HG03342 (cell line): Measurements from ENCODE around the gene GDF11.
A peak's percentile ranks its signal among the peaks of the same experiment; 100 is the strongest.

Experiments used
- ATAC-seq: cut with Tn5 transposase; IDR thresholded peaks from one replicate; pipeline ENCODE4 v1.9.1; 2021; ENCODE audit warnings: mild to moderate bottlenecking, moderate library complexity; ENCODE audit not compliant: unreplicated experiment

GDF11 gene

GRCh38 chr12:55722948-55723347 lies 20.0 kb upstream of the GDF11 start:
- ATAC-seq = no peak

- ATAC-seq = no peak
Measured at GRCh38 chr12:55723516-55724225, 19.3 kb upstream of the GDF11 start.

GRCh38 chr12:55724226-55724939 lies 18.5 kb upstream of the GDF11 start:
- peak; percentile 32 for ATAC-seq

- ATAC-seq = no peak
Measured at GRCh38 chr12:55724940-55725309, 18.0 kb upstream of the GDF11 start.

- ATAC-seq = no peak
Measured at GRCh38 chr12:55725556-55725955, 17.4 kb upstream of the GDF11 start.

- ATAC-seq = no peak
Measured at GRCh38 chr12:55726971-55727370, 16.0 kb upstream of the GDF11 start.

GRCh38 chr12:55727643-55728185 lies 15.2 kb upstream of the GDF11 start:
- ATAC-seq = no peak

GRCh38 chr12:55728186-55728938 lies 14.6 kb upstream of the GDF11 start:
- ATAC-seq = peak; percentile 17

- ATAC-seq = peak; percentile 63
Measured at GRCh38 chr12:55728939-55729818, 13.7 kb upstream of the GDF11 start, which contains the start of gene CD63. Gene CD63 (minus strand): TSS chr12:55729009. CDS start chr12:55728341, 668 bp downstream.

GRCh38 chr12:55729819-55730818 lies 12.8 kb upstream of the GDF11 start:
- ATAC-seq = peak; percentile 38

GRCh38 chr12:55732288-55732687 lies 10.6 kb upstream of the GDF11 start:
- ATAC-seq = no peak

- no peak for ATAC-seq
Measured at GRCh38 chr12:55733021-55733555, 9.8 kb upstream of the GDF11 start.

GRCh38 chr12:55733858-55734257 lies 9.1 kb upstream of the GDF11 start:
- ATAC-seq = no peak

GRCh38 chr12:55734595-55734994 lies 8.3 kb upstream of the GDF11 start:
- no peak for ATAC-seq

GRCh38 chr12:55736076-55736475 lies 6.8 kb upstream of the GDF11 start:
- ATAC-seq = no peak

- ATAC-seq = peak; percentile 37
Measured at GRCh38 chr12:55736780-55737580, 5.9 kb upstream of the GDF11 start.

GRCh38 chr12:55737581-55738122 lies 5.3 kb upstream of the GDF11 start:
- peak; percentile 25 for ATAC-seq
